Measurements from ENCODE around the gene SLC18A3.

DNA sequence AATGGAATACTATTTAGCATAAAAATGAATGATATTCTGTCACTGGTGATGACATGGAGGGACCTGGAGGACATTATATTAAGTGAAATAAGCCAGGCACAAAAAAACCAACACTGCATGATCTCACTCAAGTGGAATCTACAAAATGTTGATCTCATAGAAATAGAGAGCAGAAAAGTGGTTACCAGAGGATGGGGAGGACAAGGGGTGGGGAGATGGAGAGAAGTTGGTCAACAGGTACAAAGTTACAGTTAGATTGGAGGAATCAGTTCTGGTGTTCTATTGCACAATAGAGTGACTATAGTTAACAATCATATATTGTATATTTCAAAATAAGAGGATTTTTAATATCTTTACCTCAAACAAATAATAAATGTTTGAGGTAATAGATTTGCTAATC is 24.7 kb upstream of the SLC18A3 start:
- no peak for TF ChIP-seq CTCF (IDR thresholded peaks at IDR 0.05)
- no peak for TF ChIP-seq POLR2A (IDR thresholded peaks at IDR 0.05)

Measured in adrenal gland (tissue), 5 donors.